Measurements from ENCODE around the gene FZD10. TPM values are rescaled to one million over a fixed set of nuclear protein-coding genes. Genes with fewer than 3 reads are reported as not detected.

The FZD10 gene
- total RNA-seq, 1 donor from 2014 or later, result not detected

- Mint-ChIP-seq H3K27me3 (ENCODE audit: insufficient read depth) (no peaks in the 10 kb centered on the region), H3K4me3 (no peak overlapping the region), H3K9me3 (peaks cover 7% of the 10 kb centered on the region), H3K27ac (no peak overlapping the region), H3K36me3 (ENCODE audit: low read depth) (no peaks in the 10 kb centered on the region), H3K4me1 (ENCODE audit: low read depth) (no peaks in the 10 kb centered on the region)
- intact Hi-C loops (cut with micrococcal nuclease), result no loop called here
- DNase-seq (ENCODE audit: low spot score), result no peak
Observed at GRCh38 chr12:130199581-130200390, 37.5 kb downstream of the FZD10 start.

- Mint-ChIP-seq H3K27ac (no peak overlapping the region), H3K27me3 (ENCODE audit: insufficient read depth) (no peaks in the 10 kb centered on the region)
Observed at GRCh38 chr12:130200445-130200844, 38.2 kb downstream of the FZD10 start.

GRCh38 chr12:130201037-130201436, 38.8 kb downstream of the FZD10 start:
- Mint-ChIP-seq H3K9me3 (peaks cover 8% of the 10 kb centered on the region), H3K4me1 (ENCODE audit: low read depth) (no peaks in the 10 kb centered on the region), H3K27ac (no peak overlapping the region), H3K4me3 (no peak overlapping the region), H3K27me3 (ENCODE audit: insufficient read depth) (no peaks in the 10 kb centered on the region), H3K36me3 (ENCODE audit: low read depth) (no peaks in the 10 kb centered on the region)
- intact Hi-C loops (cut with micrococcal nuclease), result no loop called here
- no peak for DNase-seq (ENCODE audit: low spot score)

More at GRCh38 chr12:130200445-130200844, 38.2 kb downstream of the FZD10 start:
- Mint-ChIP-seq H3K4me3 (no peak overlapping the region), H3K4me1 (ENCODE audit: low read depth) (no peaks in the 10 kb centered on the region), H3K9me3 (peaks cover 7% of the 10 kb centered on the region), H3K36me3 (ENCODE audit: low read depth) (no peaks in the 10 kb centered on the region)
- DNase-seq (ENCODE audit: low spot score), result no peak
- intact Hi-C loops (cut with micrococcal nuclease), result no loop called here

DNA sequence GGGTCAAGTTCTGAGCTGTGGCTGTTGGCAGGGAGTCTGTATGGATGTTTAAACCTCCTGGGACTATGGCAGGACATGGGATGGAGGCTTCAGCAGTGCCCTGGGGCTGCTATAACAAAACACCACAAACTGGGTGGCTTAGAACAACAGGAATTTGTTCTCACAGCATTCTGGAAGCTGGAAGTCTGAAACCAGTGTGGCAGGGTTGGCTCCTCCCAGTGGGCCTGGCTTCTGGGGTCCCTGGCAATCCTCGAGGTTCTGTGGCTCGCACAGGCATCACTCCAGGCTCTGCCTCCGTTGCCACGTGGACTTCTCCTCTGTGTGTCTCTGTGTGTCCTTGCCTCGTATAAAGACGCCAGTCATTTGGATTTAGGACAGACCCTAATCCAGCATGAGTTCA, 39.9 kb downstream of the FZD10 start:
- Mint-ChIP-seq H3K27me3 (ENCODE audit: insufficient read depth) (no peaks in the 10 kb centered on the region), H3K9me3 (peaks cover 15% of the 10 kb centered on the region), H3K4me3 (no peak overlapping the region), H3K36me3 (ENCODE audit: low read depth) (no peaks in the 10 kb centered on the region), H3K27ac (no peak overlapping the region), H3K4me1 (ENCODE audit: low read depth) (no peaks in the 10 kb centered on the region)
- no peak for DNase-seq (ENCODE audit: low spot score)
- intact Hi-C loops (cut with micrococcal nuclease), result no loop called here

DNA sequence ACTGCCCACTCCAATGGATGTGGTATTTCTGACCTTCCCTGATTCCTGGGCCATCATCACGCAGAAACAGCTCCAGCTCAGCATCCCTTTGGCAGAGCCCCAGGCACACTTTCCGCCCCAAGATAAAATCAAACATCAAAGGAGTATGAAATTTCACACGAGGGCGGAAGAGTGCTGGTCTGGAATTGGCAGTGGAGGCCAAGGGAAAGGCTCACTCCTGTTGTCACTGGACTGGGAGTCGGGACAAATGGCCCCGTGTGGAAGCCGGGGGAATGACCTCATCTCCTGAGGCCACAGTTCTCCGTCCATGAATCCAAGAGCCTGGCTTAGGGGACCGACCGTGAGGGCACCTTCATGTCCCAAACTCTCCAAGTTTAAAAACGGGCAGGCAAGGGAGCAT, 40.9 kb downstream of the FZD10 start:
- H3K27ac Mint-ChIP-seq, result no peak overlapping the region
- DNase-seq (ENCODE audit: low spot score), result no peak
- H3K27me3 Mint-ChIP-seq (ENCODE audit: insufficient read depth), result no peaks in the 10 kb centered on the region
- no peaks in the 10 kb centered on the region for H3K4me1 Mint-ChIP-seq (ENCODE audit: low read depth)
- intact Hi-C loops (cut with micrococcal nuclease), result no loop called here
- peaks cover 15% of the 10 kb centered on the region for H3K9me3 Mint-ChIP-seq
- H3K36me3 Mint-ChIP-seq (ENCODE audit: low read depth), result no peaks in the 10 kb centered on the region
- no peak overlapping the region for H3K4me3 Mint-ChIP-seq

DNA sequence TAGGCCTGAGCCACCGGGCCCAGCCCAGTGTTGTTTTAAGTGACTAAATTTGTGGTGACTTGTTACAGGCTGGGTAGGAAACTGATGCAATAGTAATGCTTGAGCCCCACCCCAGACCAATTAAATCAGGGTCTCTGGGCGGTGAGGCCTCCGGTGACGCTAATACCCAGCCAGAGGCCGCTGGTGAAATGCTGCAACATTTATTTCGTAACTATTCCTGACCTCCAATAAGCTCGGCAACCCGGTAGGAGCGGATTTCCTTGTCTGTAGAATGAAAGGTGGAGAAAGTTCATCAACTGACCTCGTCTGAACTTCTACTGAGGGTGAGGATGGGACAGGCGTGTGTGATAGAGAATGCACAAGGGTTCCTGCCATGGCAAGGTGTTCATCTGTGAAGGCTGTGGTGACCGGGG, 42.3 kb downstream of the FZD10 start:
- H3K27ac Mint-ChIP-seq, result no peak overlapping the region

DNA sequence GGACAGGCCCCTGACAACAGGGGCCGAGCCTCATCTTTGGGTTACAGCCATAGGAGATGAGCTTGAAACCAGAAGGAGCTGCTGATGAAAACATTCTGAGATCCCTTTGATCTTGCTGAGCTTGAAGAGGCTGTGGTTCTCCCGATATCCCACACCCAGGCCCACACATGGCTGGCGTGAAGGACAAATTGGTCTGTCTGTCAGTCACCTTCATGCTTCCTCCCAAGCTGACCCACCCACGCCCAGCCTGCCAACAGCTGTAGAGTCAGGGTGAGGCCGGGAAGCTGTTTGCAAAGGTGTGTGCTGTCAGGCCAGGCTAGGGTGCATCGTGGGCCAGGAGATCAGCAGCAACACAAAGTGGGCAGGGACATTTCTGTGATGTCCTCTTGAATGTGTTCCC, 43.2 kb downstream of the FZD10 start:
- Mint-ChIP-seq H3K36me3 (ENCODE audit: low read depth) (no peaks in the 10 kb centered on the region), H3K9me3 (peaks cover 13% of the 10 kb centered on the region), H3K27ac (no peak overlapping the region), H3K27me3 (ENCODE audit: insufficient read depth) (peaks cover 2% of the 10 kb centered on the region), H3K4me3 (no peak overlapping the region), H3K4me1 (ENCODE audit: low read depth) (no peaks in the 10 kb centered on the region)
- intact Hi-C loops (cut with micrococcal nuclease), result no loop called here
- DNase-seq (ENCODE audit: low spot score), result no peak

More for the DNA sequence above, 42.3 kb downstream of the FZD10 start:
- H3K4me3 Mint-ChIP-seq, result no peak overlapping the region
- H3K36me3 Mint-ChIP-seq (ENCODE audit: low read depth), result no peaks in the 10 kb centered on the region
- H3K9me3 Mint-ChIP-seq, result peaks cover 15% of the 10 kb centered on the region
- H3K4me1 Mint-ChIP-seq (ENCODE audit: low read depth), result no peaks in the 10 kb centered on the region
- no peak for DNase-seq (ENCODE audit: low spot score)
- intact Hi-C loops (cut with micrococcal nuclease), result no loop called here
- no peaks in the 10 kb centered on the region for H3K27me3 Mint-ChIP-seq (ENCODE audit: insufficient read depth)

DNA sequence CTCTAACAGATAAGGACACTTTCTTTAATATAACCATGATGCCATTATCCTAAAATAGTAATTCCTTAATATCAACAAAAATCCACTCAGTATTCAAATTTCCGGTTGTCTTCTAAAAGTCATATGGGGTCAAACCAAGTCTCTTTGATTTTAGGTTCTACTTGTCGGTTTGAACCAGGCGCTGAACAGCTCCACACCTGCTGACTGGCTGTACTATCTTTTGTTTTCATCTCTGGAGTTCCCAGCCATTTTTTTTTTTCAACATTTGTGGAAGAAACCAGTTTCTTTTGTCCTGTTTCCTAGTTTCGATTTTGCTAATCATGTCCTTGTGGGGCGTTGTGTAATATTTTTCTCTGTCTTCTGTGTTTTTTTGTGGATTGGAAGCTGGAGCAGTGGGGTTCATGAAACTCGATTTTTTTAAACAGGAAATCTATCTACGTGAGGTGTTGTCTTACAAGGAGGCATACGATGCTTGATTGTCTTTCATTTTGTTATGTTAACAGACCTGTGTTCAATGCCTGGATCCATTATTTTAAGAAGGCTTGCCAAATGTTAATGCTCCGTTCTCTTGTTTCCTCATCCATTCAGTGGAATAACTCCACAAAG, 50.2 kb downstream of the FZD10 start:
- Mint-ChIP-seq H3K4me1 (ENCODE audit: low read depth) (no peaks in the 10 kb centered on the region), H3K9me3 (peaks cover 6% of the 10 kb centered on the region), H3K27ac (no peak overlapping the region), H3K27me3 (ENCODE audit: insufficient read depth) (peaks cover 2% of the 10 kb centered on the region), H3K36me3 (ENCODE audit: low read depth) (no peaks in the 10 kb centered on the region), H3K4me3 (no peak overlapping the region)
- DNase-seq (ENCODE audit: low spot score), result no peak
- intact Hi-C loops (cut with micrococcal nuclease), result no loop called here

DNA sequence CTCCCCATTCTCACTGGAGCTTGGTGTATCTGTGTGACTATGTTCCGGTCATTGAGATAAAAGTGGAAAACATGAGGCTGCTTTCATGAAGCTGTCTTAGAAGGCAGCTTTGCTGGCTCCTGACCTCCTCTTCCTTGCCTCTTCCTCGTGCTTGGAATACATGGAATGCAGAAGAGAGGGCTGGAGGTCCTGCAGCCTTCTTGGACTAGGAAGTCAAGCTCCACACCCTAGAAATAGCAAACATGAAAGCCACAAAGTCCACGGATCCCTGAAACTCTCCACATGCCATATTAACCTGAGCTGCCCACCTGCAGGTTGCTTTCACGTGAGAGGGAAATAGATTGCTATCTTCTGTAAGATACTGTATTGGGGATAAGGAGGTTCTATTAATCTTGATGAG, 51.0 kb downstream of the FZD10 start:
- no peak overlapping the region for H3K4me3 Mint-ChIP-seq
- H3K27ac Mint-ChIP-seq, result no peak overlapping the region
- no peaks in the 10 kb centered on the region for H3K4me1 Mint-ChIP-seq (ENCODE audit: low read depth)
- no peak for DNase-seq (ENCODE audit: low spot score)
- H3K36me3 Mint-ChIP-seq (ENCODE audit: low read depth), result no peaks in the 10 kb centered on the region
- intact Hi-C loops (cut with micrococcal nuclease), result no loop called here
- peaks cover 8% of the 10 kb centered on the region for H3K9me3 Mint-ChIP-seq
- H3K27me3 Mint-ChIP-seq (ENCODE audit: insufficient read depth), result peaks cover 2% of the 10 kb centered on the region

DNA sequence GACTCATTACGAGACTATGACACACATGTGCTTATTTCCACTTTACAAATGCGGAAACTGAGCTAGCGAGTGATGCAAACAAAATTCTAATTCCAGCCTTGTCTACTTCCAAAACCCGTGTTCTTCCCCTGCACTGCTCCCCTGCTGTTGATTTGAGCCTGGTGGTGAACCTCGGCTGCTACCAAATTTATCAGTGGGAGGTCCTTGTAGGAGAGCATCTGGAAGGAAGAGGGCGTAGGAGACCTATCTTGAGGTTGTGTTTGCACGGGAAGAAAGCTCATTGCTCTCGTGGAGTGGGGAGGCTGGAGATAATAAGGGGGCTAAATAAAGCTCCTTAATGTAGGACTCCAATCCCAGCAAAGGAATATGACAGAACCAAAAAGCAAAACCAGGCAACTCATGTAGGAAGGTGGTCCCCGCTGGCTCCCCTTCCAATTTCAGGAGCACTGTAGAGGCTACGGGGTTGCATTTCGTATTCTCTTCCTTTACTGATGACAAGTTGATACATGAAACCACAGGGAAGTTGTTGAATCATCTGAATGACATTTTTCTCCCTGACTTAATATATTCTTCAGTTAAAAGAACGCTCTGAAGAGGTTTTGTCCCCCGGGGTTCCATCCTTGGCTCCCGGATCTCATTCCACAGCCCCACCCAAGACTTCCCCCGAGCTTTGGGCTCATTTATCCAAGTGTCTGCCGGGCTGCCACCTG, 52.6 kb downstream of the FZD10 start:
- H3K9me3 Mint-ChIP-seq, result peaks cover 14% of the 10 kb centered on the region
- H3K27ac Mint-ChIP-seq, result no peak overlapping the region
- H3K4me1 Mint-ChIP-seq (ENCODE audit: low read depth), result no peaks in the 10 kb centered on the region
- no peak for DNase-seq (ENCODE audit: low spot score)
- intact Hi-C loops (cut with micrococcal nuclease), result no loop called here
- H3K27me3 Mint-ChIP-seq (ENCODE audit: insufficient read depth), result peaks cover 2% of the 10 kb centered on the region
- H3K36me3 Mint-ChIP-seq (ENCODE audit: low read depth), result no peaks in the 10 kb centered on the region
- H3K4me3 Mint-ChIP-seq, result no peak overlapping the region

Other genes with a start within 250 kb of the FZD10 start
- gene PIWIL1, start 175.4 kb downstream of the FZD10 start, total RNA-seq, result not detected in 2 replicates

All from activated T-helper 1 cell treated with anti-CD3 and anti-CD28 coated beads, Interleukin-12 subunit alpha, Interleukin-12 subunit beta, Interleukin-2, Interleukin-4 antibody, amounts not matched to agents 30 ng/mL and 10 ng/mL and 1 ng/mL, durations not matched to agents 14 hours and 24 hours and 36 hours (primary cell).